GM18868 (cell line): Measurements from ENCODE around the gene FASTKD2.
A peak's percentile ranks its signal among the peaks of the same experiment; 100 is the strongest.
"Not testable (repeated sequence)": the region's sequence is repeated elsewhere in the genome, so short reads cannot be mapped to it uniquely, and the experiment has no call there.

ENCODE experiments used
- ATAC-seq: cut with Tn5 transposase; IDR thresholded peaks from one replicate; pipeline ENCODE4 v1.9.1; 2021; ENCODE audit warnings: mild to moderate bottlenecking, moderate library complexity; ENCODE audit not compliant: unreplicated experiment

Gene FASTKD2

DNA sequence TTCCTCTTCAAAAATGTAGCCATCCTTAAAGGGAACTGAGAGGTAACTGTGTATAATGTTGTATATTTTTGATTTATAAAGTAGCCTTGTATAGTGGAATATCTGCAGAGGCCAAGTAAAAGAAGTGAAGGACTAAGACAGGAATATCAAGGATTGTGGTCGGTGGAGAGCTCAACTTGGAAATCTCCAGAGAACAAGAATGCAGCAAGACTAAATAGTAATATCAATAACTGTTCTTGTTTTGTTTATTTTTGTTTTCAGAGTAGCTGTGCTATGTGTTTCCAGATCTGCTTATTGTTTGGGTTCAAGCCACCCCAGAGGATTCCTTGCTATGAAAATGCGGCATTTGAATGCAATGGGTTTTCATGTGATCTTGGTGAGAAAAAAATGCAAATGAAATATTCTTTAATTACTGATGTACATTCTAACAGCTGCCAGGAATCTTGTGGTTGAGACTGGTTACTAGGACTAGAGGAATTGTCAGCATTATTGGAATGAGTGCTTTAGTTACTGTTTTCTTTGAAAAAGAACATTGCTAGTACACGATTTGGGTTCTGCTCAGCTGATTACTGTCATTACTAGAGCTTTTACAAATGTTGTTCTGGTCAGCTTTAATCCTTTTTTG lies 25.0 kb downstream of the FASTKD2 start:
- ATAC-seq, result no peak

DNA sequence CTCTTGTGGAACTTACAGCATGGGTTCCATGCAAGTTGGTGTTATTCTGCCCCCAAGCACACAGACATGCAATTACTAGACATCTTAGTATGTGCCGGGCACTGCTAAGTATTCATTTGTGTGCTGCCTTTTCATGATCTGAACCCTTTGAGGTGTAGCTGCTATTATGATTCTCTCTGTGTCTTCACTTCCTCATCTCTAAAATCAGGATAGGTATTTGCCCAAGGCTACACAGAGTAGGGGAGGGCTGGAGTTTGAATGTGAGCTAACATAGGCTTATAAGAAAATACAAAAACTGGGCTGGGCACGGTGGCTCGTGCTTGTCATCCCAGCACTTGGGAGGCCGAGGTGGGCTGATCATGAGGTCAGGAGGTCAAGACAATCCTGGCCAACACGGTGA lies 27.2 kb downstream of the FASTKD2 start:
- ATAC-seq, result no peak

DNA sequence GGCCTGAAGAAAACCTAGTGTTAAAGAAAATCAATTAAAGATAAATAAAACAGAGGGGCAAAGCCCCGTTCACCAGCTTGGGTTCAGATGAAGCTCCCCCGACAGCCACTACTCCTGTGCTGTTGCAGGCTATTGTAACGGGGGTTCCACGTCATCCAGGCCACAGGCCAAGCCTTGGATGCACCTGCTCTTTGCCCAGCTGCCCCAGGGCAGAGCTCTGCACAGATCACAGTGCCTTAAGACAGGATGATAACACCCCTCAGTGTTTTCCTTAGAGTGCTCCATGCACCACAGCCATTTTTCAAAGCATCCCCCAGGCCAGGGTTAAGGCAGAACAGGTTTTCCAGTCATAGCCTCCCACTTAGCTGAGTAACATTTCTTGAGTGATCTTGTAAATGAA lies 32.0 kb downstream of the FASTKD2 start:
- no peak for ATAC-seq

DNA sequence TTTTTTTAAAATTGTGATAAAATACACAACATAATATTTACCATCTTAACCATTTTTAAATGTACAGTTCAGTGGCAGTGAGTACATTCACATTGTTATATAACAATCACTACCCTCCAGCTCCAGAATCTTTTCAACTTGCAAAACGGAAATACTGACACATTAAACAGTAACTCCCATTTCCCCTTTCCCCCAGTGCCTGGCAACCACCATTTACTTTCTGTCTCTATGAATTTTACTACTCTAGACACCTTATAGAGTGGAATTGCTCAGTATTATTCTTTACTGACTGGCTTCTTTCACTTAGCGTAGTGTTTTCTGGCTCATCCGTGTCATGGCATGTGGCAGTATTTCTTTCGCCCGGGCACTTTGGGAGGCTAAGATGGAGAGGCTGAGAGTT lies 32.6 kb downstream of the FASTKD2 start:
- ATAC-seq, result peak; percentile 66

DNA sequence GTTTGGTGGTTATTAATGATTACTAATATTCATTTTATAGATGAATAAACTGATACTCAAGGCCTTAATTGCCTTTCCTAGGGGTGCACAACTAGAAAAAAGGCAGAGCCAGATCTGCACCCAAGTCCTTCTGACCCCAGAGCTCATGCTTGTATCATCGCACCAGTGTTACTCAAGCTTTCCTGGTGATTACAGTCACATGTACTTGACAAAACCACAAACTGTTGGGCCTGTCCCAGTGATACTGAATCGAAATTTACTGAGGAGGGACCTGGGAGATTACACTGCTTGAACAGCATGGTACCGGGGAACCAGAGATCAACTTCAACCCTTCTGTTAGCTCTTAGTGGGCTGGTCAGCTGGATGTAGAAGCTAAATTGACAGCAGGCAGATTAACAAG lies 33.7 kb downstream of the FASTKD2 start:
- no peak for ATAC-seq

DNA sequence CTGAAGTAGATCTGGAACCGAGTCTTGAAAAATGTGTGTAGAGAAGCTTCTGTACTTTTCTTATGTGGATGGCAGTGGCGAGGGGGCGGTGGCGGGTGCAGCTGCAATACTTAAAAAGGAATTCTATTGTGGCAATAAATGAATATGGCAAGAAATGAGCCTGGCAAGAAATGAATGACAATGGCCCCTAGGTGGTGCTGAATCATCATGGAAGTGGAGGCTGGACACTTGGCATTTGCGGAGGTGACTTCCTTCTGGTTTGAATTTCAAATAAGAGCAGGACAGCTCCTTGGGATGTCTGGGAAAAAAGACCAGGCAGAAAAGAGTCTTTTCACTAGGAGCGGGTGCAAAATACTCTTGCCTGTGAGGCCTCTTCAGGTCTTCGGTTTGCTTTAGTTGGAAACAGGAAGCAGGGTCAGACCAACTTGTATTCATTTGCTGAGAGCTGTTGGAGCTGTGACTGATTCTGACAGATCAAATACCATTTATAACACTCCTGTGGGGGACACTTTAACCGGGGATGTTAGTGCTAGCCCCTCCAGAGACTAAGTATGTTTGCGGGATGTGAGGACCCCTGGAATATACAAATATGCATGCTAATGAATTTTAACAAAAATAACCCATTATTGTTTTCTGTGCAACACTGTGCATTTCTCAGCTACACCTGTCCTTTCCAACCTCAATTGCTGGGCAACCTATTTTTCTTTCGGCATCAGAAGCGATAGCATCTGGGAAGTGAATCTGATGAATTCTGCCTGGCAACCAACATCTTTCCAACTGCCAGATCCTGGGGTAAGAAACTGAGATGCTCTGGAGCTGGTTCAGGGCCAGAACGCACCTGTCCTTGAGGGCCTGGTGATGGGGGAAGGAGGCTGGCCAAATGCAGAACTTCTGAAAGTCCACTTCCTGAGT lies 35.4 kb downstream of the FASTKD2 start:
- ATAC-seq, result peak; percentile 67

DNA sequence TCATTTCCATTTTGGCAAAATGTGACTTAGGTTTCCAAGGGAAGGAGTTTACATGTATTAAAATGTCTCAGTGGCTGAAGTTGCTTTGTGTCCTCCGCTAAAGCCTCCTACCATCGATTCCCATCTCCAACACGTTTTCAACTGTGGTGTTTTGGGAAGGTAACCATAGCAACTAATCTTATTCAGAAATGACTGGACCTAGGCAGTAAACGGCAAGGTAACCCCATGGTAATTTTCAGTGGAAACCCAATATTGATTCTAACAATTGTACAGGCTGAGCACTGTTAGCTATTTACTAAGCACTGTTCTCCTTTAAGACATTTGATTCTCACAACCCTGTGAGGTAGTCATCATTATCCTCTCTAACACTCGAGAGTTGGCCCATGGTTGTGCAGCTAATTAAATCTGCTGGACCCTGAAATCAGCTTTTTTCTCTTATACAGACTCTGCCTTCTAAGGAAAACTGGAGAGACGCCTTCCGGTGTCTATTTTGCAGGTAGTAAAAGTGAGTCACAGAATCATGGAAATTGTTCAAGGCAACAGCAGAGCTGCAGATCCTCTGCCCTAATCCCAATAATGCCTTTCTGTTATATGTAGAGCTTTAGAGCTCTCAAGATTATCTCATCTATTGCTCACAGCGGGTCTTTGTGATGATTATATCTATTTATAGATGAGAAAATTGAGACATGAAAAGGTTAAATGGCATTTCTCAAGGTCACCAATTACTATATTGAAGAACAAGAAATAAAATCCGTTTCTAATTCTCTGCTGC lies 36.2 kb downstream of the FASTKD2 start:
- ATAC-seq, result no peak

DNA sequence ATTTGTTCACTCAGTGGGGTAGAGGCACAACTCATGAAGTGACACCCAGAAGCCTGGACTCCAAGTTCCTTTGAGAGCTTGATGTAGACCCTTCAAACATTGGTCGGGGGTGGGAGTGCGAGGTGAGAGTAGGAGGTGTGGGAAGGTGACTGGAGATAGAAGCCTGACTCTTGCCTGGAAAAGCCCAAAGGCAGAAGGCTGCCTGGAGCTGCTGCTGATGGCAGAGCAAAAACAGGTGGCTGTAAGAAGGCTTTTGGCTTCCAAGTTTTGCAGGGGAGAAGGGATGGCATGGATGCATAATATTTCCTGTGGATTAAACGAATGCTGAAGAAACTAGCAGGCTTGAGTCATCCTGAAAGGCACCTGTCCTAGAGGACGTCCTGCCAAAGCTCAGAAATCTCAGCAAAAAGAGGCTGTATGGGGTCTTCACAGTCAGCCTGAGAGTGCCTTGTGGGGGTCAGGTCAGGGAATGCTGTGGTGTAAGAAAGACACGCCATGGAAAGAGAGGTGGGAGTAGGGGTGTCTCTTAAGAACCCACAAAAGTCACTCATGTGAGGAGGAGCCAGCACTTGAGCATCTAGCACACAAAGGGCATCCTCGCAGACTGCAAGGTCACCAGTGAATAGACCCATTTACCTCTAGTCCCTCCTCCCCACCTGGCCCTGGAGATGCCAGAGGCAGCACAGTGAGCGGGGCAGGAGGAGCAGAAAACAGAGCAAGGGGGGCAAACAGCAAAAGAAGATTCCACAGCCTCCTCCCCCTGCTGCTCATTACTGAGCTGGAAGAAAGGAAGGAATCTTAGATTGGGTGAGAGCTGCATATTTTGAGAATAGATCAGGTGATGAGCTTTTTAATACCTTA lies 37.5 kb downstream of the FASTKD2 start:
- no peak for ATAC-seq

DNA sequence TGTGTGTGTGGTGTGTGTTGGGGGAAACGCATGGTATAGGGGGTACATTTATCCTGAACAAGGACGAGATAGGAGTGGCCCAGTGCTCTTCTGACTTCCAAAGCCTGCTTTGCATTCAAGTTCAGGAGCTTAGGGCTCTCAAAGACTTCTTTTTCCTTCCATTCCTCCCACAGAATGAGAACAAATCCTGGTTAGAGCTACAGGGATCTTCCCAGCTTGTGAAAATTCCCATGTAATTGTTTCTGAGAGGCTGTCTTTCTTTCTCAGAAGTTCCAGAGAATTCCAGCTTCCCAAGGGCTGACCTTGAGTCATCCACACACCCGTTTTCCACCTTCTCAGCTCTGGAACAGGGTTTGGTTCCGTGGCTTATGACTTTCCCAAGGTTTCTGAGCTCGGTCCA lies 38.9 kb downstream of the FASTKD2 start:
- no peak for ATAC-seq

DNA sequence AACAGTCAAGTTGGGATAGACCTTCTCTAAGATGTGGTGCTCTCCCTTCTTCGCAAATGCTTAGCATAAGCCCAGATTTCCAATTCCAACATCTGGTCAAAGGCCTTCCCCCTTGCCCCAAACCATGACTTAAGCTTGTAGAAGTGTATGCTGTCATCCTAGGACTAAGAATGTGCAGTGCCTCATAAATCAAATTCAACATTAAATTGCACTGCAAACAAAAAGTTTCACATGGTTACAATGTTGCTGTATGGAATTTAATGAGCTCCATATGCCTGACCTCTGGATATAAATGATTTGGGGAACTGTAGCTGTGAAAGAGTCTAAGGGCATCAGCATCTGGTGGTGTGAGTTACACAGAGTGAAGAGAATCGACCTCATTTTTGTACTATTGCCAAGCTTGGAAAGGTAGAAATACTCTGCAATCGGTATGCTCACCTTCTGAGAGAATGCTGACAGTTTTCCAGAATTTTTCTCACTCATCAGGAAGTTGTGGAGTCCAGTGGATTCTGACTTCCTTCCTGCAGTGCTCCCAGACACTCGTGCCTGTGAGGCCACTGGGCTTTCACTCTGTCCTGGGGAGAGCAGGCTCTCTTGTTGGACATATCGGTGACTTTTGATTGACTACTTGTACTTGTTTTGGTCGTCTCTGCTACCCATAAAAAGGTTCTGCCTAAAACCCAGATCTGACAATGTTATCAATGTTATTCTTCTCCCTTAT lies 40.6 kb downstream of the FASTKD2 start:
- ATAC-seq, result no peak

DNA sequence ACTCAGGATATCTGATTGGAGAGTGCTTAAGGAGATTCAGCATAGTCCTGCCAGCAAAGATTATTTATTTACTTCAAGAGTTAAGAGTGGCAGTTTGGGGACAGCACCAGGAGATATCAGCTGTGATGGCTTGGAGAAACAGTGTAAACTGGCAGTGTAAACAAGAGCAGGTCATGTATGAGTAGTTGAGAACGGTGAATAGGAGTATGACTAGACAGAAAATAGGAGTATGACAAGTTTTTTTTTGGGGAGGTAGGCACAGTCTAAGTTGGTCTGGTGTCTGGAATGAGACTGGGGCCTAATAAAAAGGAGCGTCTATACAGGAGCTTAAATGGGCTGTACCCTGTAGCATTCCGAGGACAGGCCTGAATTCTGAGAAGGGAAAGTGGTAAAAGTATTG lies 42.2 kb downstream of the FASTKD2 start:
- not testable (repeated sequence) for ATAC-seq

DNA sequence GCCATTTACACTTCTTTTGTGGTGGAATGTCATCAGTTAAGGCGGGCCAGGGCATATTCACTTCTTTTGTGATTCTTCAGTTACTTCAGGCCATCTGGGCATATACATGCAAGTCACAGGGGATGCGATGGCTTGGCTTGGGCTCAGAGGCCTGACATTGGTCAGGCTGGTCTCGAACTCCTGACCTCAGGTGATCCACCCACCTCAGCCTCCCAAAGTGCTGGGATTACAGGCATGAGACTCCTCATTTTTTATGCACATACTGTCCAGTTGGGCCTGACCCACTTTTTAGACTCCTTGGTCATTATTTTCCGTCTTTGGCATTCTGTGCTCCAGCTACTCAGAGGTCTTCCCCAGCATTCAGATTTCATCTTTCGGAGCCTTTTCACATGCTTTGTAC lies 47.1 kb downstream of the FASTKD2 start:
- ATAC-seq, result not testable (repeated sequence)

DNA sequence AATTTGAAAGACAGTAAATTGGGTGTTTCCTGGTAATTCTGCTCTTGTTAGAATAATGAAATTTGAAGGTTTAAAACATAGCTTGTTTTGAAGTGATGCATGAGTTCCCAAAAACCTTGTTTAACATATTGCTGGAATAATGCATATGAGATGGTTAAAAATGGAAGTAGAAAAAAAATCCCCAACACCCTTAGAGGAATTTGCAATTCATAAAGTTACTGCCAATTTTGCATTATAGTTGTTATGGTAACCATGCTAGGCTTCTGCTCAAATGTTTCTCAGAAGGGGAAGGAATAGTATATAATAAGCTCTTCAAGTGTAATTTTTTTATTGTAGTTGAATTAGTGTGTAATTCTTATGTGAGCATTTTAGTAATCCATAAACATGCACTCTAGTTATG lies 49.1 kb downstream of the FASTKD2 start:
- no peak for ATAC-seq

DNA sequence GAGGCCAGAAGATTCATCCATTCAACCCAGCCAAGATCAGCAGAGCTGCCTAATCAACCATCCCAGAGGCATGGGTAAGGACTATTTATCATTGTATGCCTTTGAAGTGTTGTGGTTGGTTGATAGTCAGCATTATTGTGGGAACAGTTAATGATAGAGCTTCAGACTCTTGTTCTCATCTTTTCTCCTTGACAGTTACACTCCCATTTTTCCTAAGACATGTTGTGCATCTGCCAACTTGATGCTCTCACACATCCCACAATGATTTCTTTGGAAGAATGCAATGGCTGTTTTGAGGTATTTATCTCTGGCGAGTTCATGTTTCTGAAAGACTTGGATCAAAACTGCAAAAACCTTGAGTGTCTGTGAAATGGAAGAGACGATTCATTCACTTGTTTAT lies 55.4 kb downstream of the FASTKD2 start:
- ATAC-seq, result no peak

DNA sequence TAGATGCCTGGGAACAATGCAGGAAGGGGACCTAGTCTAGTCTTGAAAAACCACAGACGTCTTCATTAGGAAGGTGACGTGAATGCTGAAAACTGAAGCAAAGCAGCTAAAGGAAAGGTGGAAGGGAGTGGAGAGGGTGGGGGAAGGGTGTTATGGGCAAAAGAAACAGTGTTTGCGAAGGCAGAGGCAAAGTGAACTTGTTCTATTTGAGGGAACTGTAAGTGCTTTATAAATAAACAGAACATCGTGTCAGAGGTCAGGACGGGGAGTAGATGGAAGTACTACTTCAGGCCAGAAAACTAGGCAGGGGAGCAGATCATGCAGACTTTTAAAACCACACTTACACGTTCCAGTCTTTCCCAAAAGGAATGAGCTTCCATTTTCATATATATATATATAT lies 57.8 kb downstream of the FASTKD2 start:
- no peak for ATAC-seq

DNA sequence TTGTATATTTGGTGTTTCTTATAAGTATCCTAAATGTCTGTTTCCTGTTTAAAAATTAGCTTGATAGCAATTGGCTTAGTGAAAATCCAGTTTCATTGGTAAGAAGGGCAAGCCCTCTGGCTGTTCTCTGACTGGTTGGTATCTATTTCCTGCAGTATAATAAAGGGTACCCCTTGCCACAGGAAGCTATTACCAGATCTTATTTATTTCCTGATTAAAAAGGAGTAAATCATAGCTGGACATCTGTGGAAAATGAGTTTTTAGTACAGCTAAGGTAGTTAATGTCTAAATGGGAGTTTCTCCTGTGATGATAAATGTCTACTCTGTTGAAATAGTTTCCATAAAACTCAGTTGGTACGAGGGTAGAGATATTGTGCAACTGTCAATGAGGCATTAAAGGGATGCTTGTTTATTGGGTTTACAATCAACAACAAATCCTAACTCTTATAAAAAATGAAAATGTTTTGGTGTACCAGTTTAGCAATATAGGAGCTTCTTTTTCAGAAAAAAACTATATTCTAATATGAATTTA lies 58.7 kb downstream of the FASTKD2 start:
- no peak for ATAC-seq

DNA sequence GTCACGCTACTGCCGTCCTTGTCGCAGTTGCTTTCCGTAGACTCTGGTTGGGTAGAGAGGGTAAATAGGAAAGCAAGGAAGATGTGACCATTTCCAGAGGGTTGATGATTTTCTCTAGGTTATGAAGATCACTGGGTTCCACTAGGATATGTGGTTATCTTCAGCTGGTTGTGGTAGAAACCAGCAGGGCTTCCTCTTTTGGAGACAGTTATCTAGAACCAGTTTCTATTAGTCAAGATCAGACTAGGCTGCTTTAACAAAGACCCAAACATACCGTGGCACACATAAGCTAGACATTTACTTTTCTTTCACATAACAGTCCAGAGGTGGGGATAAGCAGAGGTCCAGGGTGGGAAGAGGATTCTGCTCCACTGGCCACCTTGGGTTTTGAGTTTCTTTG lies 59.6 kb downstream of the FASTKD2 start:
- ATAC-seq, result no peak

DNA sequence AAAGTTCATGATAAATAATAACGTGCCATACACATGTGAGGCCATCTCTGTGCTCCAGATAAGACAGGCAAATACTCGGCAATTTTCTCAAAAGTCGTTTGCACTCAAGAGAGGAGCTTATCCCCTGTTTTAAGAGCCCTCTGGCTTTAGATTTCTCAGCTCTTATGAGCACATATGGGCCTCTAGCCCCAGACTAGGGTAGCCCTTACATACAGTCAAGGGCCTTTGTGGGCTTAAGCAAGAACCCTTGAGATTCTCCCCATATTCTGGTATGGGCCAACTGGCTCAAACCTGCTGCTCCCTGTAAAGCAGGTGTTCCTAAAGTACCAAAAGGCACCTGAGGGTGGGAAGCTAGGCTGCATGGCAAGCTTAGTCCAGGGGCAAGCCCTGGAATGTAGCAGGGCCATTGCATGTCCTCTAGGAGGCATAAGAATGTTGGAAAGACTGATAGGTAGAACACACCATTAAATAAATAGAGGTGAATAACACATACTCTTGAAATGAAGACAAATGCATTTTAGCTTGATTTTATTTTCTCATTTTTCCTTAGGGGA lies 66.1 kb downstream of the FASTKD2 start:
- no peak for ATAC-seq

DNA sequence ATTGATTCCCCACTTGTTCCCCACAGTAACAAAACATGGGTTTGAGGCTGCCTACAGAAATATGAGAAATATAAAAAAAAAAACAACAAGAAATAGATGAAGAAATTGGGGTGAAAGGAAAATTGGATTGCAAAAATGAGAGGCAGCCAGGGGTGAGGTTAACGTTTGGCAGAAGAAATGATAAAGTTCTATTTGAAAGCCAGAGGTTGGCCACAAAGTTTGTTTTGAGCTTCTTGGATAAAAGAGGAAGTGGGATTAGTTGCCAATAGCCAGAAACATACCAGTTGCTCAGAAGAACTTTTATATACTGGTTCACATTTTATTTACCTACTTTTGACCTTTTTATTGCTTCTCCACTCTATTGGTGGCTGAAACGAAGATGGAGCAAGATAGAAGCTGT lies 67.5 kb downstream of the FASTKD2 start:
- ATAC-seq, result no peak

DNA sequence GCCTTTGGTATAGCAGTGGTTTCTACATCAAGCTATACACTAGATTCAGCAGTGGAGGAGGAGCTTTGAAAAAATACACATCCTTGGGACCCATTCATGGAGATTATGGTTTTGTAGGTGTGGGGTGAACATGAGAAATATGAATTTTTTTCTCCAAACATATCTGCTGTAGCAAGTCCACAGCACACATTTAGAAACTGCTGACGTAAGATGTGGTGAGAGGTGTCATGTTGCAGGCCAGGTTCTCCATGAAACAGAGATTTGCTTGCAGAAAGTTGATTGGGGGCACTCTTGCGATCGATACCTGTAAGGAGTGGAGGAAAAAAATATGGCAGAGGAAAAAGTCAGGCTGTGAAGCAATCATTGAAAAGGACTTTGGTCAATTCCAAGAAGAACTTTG lies 67.9 kb downstream of the FASTKD2 start:
- no peak for ATAC-seq
